ENCODE measurements around the gene SUFU.

Gene SUFU

GRCh38 chr10:102599565-102600327 lies 96.0 kb downstream of the SUFU start:
- no peak for DNase-seq

- no peak for DNase-seq
Measured at GRCh38 chr10:102600816-102601215, 97.0 kb downstream of the SUFU start.

GRCh38 chr10:102601639-102602038 lies 97.9 kb downstream of the SUFU start:
- DNase-seq, result no peak

GRCh38 chr10:102602272-102603045 lies 98.7 kb downstream of the SUFU start:
- DNase-seq, result no peak

GRCh38 chr10:102603946-102604345 lies 100.2 kb downstream of the SUFU start:
- no peak for DNase-seq

GRCh38 chr10:102604439-102604841 lies 100.7 kb downstream of the SUFU start:
- DNase-seq, result no peak

- DNase-seq, result no peak
Measured at GRCh38 chr10:102605712-102606111, 101.9 kb downstream of the SUFU start.

GRCh38 chr10:102608487-102608886 lies 104.7 kb downstream of the SUFU start:
- DNase-seq, result no peak

- no peak for DNase-seq
Measured at GRCh38 chr10:102610441-102610887, 106.7 kb downstream of the SUFU start.

- no peak for DNase-seq
Measured at GRCh38 chr10:102611514-102612087, 107.8 kb downstream of the SUFU start.

- DNase-seq, result no peak
Measured at GRCh38 chr10:102612964-102613275, 109.1 kb downstream of the SUFU start.

- DNase-seq, result no peak
Measured at GRCh38 chr10:102613286-102613685, 109.5 kb downstream of the SUFU start.

GRCh38 chr10:102613785-102614184 lies 110.0 kb downstream of the SUFU start:
- DNase-seq, result no peak

GRCh38 chr10:102614888-102615287 lies 111.1 kb downstream of the SUFU start:
- no peak for DNase-seq

GRCh38 chr10:102615361-102615760 lies 111.6 kb downstream of the SUFU start:
- DNase-seq, result no peak

GRCh38 chr10:102616066-102616770 lies 112.4 kb downstream of the SUFU start:
- DNase-seq, result no peak

- no peak for DNase-seq
Measured at GRCh38 chr10:102617041-102617440, 113.3 kb downstream of the SUFU start.

GRCh38 chr10:102617816-102618215 lies 114.0 kb downstream of the SUFU start:
- DNase-seq, result no peak

- no peak for DNase-seq
Measured at GRCh38 chr10:102619281-102619981, 115.7 kb downstream of the SUFU start.

GRCh38 chr10:102620138-102620590 lies 116.4 kb downstream of the SUFU start:
- no peak for DNase-seq

GRCh38 chr10:102620591-102621442 lies 117.0 kb downstream of the SUFU start:
- no peak for DNase-seq

Measured in NCI-H774 (cell line).